Suprapubic skin (tissue), 4 donors: ENCODE measurements around the gene LOC128125822. TPM values are rescaled to one million over a fixed set of nuclear protein-coding genes. Genes with fewer than 3 reads are reported as not detected.

Source experiments
- DNase-seq, 2 donors: peaks; one replicate each; pipeline ENCODE4 v3.0.0-alpha.2; 2019; ENCODE audit warnings: low spot score in 2 of 2
- H3K27ac ChIP-seq: fragments of 200-600 bp; sonication (generic); one replicate; pipeline ENCODE4 v1.5.1; 2019
- H3K27me3 ChIP-seq: fragments of 200-600 bp; sonication (generic); one replicate; pipeline ENCODE4 v1.5.1; 2019
- H3K36me3 ChIP-seq: fragments of 200-600 bp; sonication (generic); one replicate; pipeline ENCODE4 v1.5.1; 2019
- H3K4me1 ChIP-seq: fragments of 200-600 bp; sonication (generic); one replicate; pipeline ENCODE4 v1.5.1; 2019
- H3K4me3 ChIP-seq: fragments of 200-600 bp; sonication (generic); one replicate; pipeline ENCODE4 v1.5.1; 2019; ENCODE audit warnings: mild to moderate bottlenecking
- H3K9me3 ChIP-seq: fragments of 200-600 bp; sonication (generic); one replicate; pipeline ENCODE4 v1.5.1; 2019
- CTCF ChIP-seq, 2 donors: fragments of 200-600 bp in 1 of 2; fragments of 450-650 bp in 1 of 2; sonication (generic) in 1 of 2; IDR thresholded peaks; one replicate each; pipeline ENCODE4 v1.5.1; 2016 to 2019; ENCODE audit warnings: antibody characterized with exemption in 2 of 2, mild to moderate bottlenecking in 1 of 2, moderate library complexity in 1 of 2
- EP300 ChIP-seq: sonication (generic); formaldehyde crosslinking; IDR thresholded peaks from one replicate; pipeline ENCODE4 v1.6.1; 2017; ENCODE audit warnings: antibody characterized with exemption
- POLR2A ChIP-seq, 2 donors: fragments of 450-650 bp; IDR thresholded peaks; one replicate each; pipeline ENCODE4 v1.6.1; 2017; ENCODE audit warnings: antibody characterized with exemption in 2 of 2, mild to moderate bottlenecking in 2 of 2, moderate library complexity in 2 of 2
- POLR2AphosphoS5 ChIP-seq, 3 donors: sonication (generic); formaldehyde crosslinking; IDR thresholded peaks; one replicate each; pipeline ENCODE4 v1.6.1; 2017; ENCODE audit warnings: antibody characterized with exemption in 3 of 3
- WGBS: methylation state at CpG from one replicate; pipeline ENCODE4 v1.1.5; 2018; 5-methylcytosine and 5-hydroxymethylcytosine counted together
- total RNA-seq, 4 donors: library from RNA; depleted of rRNA; stranded (reverse); fragments of >200 nt; gene quantifications; one replicate each; pipeline ENCODE4 v1.1.0, GENCODE V29; 2016

Gene LOC128125822

DNA sequence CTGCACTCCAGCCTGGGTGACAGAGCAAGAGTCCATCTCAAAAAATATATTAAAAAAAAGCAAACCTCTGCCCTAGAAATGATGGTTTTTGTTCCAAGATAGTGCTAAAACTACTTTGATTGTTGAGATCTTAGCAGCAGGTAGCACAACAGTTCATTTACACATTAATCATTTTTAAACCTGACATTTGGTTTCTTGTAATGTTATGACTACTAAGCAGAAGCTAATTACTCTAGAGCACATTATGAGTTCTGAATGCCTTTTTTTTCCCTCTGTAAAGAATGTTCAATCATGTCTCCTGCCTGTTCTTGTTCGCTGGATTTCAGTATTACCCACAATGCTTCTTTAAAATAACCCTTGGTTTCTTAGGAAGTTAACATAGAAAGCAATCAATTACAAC lies 38.7 kb downstream of the LOC128125822 start:
- Histone ChIP-seq H3K27ac (no peak overlapping the region), H3K27me3 (no peaks in the 10 kb centered on the region), H3K4me3 (no peak overlapping the region), H3K36me3 (no peaks in the 10 kb centered on the region), H3K9me3 (no peaks in the 10 kb centered on the region), H3K4me1 (no peaks in the 10 kb centered on the region)
- no peak for DNase-seq
- WGBS, result 39% methylated on average over 1 of the region's 1 CpG
- TF ChIP-seq POLR2AphosphoS5 (IDR thresholded peaks at IDR 0.05), result no peak
- TF ChIP-seq POLR2A (IDR thresholded peaks at IDR 0.05), result no peak
- TF ChIP-seq EP300, result no peak
- no peak for TF ChIP-seq CTCF (IDR thresholded peaks at IDR 0.05)

GRCh38 chr6:63611560-63611959 lies 39.3 kb downstream of the LOC128125822 start:
- Histone ChIP-seq H3K4me1 (no peaks in the 10 kb centered on the region), H3K27me3 (no peaks in the 10 kb centered on the region), H3K4me3 (no peak overlapping the region), H3K9me3 (no peaks in the 10 kb centered on the region), H3K36me3 (no peaks in the 10 kb centered on the region), H3K27ac (no peak overlapping the region)
- no peak for DNase-seq
- TF ChIP-seq CTCF (IDR thresholded peaks at IDR 0.05) (no peak), POLR2AphosphoS5 (IDR thresholded peaks at IDR 0.05) (no peak), POLR2A (IDR thresholded peaks at IDR 0.05) (no peak), EP300 (no peak)
- 96% methylated on average over 1 of the region's 1 CpG for WGBS

GRCh38 chr6:63615590-63615989 lies 43.3 kb downstream of the LOC128125822 start:
- no peak for TF ChIP-seq EP300
- TF ChIP-seq POLR2A (IDR thresholded peaks at IDR 0.05), result no peak
- TF ChIP-seq CTCF (IDR thresholded peaks at IDR 0.05), result no peak
- no peak for TF ChIP-seq POLR2AphosphoS5 (IDR thresholded peaks at IDR 0.05)
- H3K4me3 ChIP-seq, result no peak overlapping the region
- no peaks in the 10 kb centered on the region for H3K36me3 ChIP-seq
- no peaks in the 10 kb centered on the region for H3K4me1 ChIP-seq
- no peak for DNase-seq
- no peak overlapping the region for H3K27ac ChIP-seq
- H3K27me3 ChIP-seq, result peaks cover 3% of the 10 kb centered on the region
- WGBS, result 88% methylated on average over 1 of the region's 1 CpG
- no peaks in the 10 kb centered on the region for H3K9me3 ChIP-seq

Other genes with a start within 250 kb of the LOC128125822 start
- gene PTP4A1, start within 50 bp of the LOC128125822 start, total RNA-seq, result 10 to 100 TPM; 12.4 to 85.4 (median 50.4) TPM
- gene PHF3, start 63.3 kb downstream of the LOC128125822 start, total RNA-seq, result 10 to 100 TPM; 38.1 to 98.5 (median 49.3) TPM